GM20000 (cell line): ENCODE results near the gene RNASE7.

Experiments
- DNase-seq: peaks from one replicate; pipeline ENCODE4 v3.0.0; 2012; ENCODE audit warnings: low spot score
- CTCF ChIP-seq: IDR thresholded peaks from 2 replicates; pipeline ENCODE4 v1.5.1; 2012; ENCODE audit warnings: mild to moderate bottlenecking, control low read depth; ENCODE audit errors: extremely low read depth, missing control alignments

Gene RNASE7

GRCh38 chr14:21018286-21018685, 23.9 kb upstream of the RNASE7 start:
- DNase-seq, result no peak
- no peak for TF ChIP-seq CTCF

- no peak for TF ChIP-seq CTCF
- DNase-seq, result no peak
These were observed 23.4 kb upstream of the RNASE7 start for GRCh38 chr14:21018781-21019180.

GRCh38 chr14:21019366-21019765, 22.8 kb upstream of the RNASE7 start:
- no peak for TF ChIP-seq CTCF
- no peak for DNase-seq

- DNase-seq, result no peak
- TF ChIP-seq CTCF, result no peak
These were observed 21.1 kb upstream of the RNASE7 start for GRCh38 chr14:21020977-21021545.

GRCh38 chr14:21022686-21023085, 19.5 kb upstream of the RNASE7 start:
- TF ChIP-seq CTCF, result no peak
- no peak for DNase-seq

- no peak for TF ChIP-seq CTCF
- no peak for DNase-seq
These were observed 19.0 kb upstream of the RNASE7 start for GRCh38 chr14:21023174-21023573.

GRCh38 chr14:21023817-21024584, 18.2 kb upstream of the RNASE7 start:
- TF ChIP-seq CTCF, result no peak
- DNase-seq, result no peak
